HL-60 (cell line): ENCODE measurements around the gene PSTK.

Experiments
- DNase-seq, 2 experiments: peaks; one replicate each; pipeline ENCODE4 v3.0.0-alpha.2; 2010 to 2020; ENCODE audit warnings: low read depth in 1 of 2, low spot score in 1 of 2
- H3K27ac ChIP-seq: fragments of 250-450 bp; sonication (Bioruptor Pico); replicated peaks from 2 replicates; pipeline ENCODE4 v1.5.1; 2020; ENCODE audit warnings: mild to moderate bottlenecking, moderate library complexity
- H3K27me3 ChIP-seq: fragments of 250-450 bp; sonication (Bioruptor Pico); 2 replicates; pipeline ENCODE4 v1.5.1; 2021; ENCODE audit warnings: mild to moderate bottlenecking, moderate library complexity; ENCODE audit not compliant: insufficient read depth, poor library complexity, severe bottlenecking
- H3K4me3 ChIP-seq: replicated peaks from 2 replicates; pipeline ENCODE4 v1.5.1; 2011; ENCODE audit warnings: mild to moderate bottlenecking, control low read depth, low read length; ENCODE audit not compliant: insufficient read depth
- CTCF ChIP-seq: IDR thresholded peaks from one replicate; pipeline ENCODE4 v1.5.1; 2011; ENCODE audit warnings: low read length, control low read depth, inconsistent platforms; ENCODE audit not compliant: insufficient read depth
- GABPA ChIP-seq: IDR thresholded peaks from 2 replicates; pipeline ENCODE4 v1.6.1; 2012; ENCODE audit warnings: low read depth
- POLR2AphosphoS5 ChIP-seq: IDR thresholded peaks from 2 replicates; pipeline ENCODE4 v1.6.1; 2012; ENCODE audit warnings: low read depth
- REST ChIP-seq: IDR thresholded peaks from 2 replicates; pipeline ENCODE4 v1.6.1; 2012; ENCODE audit warnings: low read depth; ENCODE audit not compliant: insufficient replicate concordance
- SPI1 ChIP-seq: IDR thresholded peaks from 2 replicates; pipeline ENCODE4 v1.6.1; 2012; ENCODE audit warnings: low read depth, mild to moderate bottlenecking, borderline replicate concordance

PSTK gene

GRCh38 chr10:123034332-123034731 is 54.1 kb downstream of the PSTK start:
- H3K27ac ChIP-seq: no peak overlapping the region
- DNase-seq: no peak

GRCh38 chr10:123035467-123036086 is 55.4 kb downstream of the PSTK start:
- no peak overlapping the region for H3K4me3 ChIP-seq
- H3K27ac ChIP-seq: no peak overlapping the region
- TF ChIP-seq GABPA: no peak
- no peak for TF ChIP-seq CTCF
- TF ChIP-seq SPI1: no peak
- no peak for TF ChIP-seq REST
- no peak for TF ChIP-seq POLR2AphosphoS5
- no peaks in the 10 kb centered on the region for H3K27me3 ChIP-seq
- no peak for DNase-seq

More at GRCh38 chr10:123034332-123034731, 54.1 kb downstream of the PSTK start:
- Histone ChIP-seq H3K4me3 (no peak overlapping the region), H3K27me3 (no peaks in the 10 kb centered on the region)
- TF ChIP-seq CTCF: no peak
- TF ChIP-seq GABPA: no peak
- no peak for TF ChIP-seq SPI1
- TF ChIP-seq POLR2AphosphoS5: no peak
- TF ChIP-seq REST: no peak

- H3K4me3 ChIP-seq: no peak overlapping the region
- peak overlapping the region; percentile 6; the same call in 1 of the 2 replicates for H3K27ac ChIP-seq
- DNase-seq: peak in 1 of 2 experiments; percentile 60
- no peaks in the 10 kb centered on the region for H3K27me3 ChIP-seq
- TF ChIP-seq GABPA: no peak
- no peak for TF ChIP-seq POLR2AphosphoS5
- TF ChIP-seq CTCF: no peak
- no peak for TF ChIP-seq REST
- TF ChIP-seq SPI1: no peak
Measured at GRCh38 chr10:123038782-123039631, 58.8 kb downstream of the PSTK start.
